Kidney (tissue), 14 donors: ENCODE results near the gene PLEKHG5. TPM values are rescaled to one million over a fixed set of nuclear protein-coding genes. Genes with fewer than 3 reads are reported as not detected.
A peak's percentile ranks its signal among the peaks of the same experiment; 100 is the strongest.

Source experiments
- DNase-seq, 5 donors: peaks; one replicate each; pipeline ENCODE4 v3.0.0-alpha.2; 2013 to 2020
- FAIRE-seq: peaks from 2 replicates; lab custom pipeline; 2012; peaks lifted over from hg19 to GRCh38; lab: Jason Lieb, UNC
- H3K27ac ChIP-seq, 2 donors: one replicate each; pipeline ENCODE4 v1.7.0; 2013; ENCODE audit warnings: low read depth in 2 of 2, low read length in 2 of 2, inconsistent platforms in 1 of 2
- H3K27me3 ChIP-seq: one replicate; pipeline ENCODE4 v1.7.1; 2013; ENCODE audit warnings: low read length, inconsistent platforms; ENCODE audit not compliant: control insufficient read depth, insufficient read depth
- H3K36me3 ChIP-seq, 3 donors: one replicate each; pipeline versions ENCODE4 v1.7.0 to v1.7.1; 2013; ENCODE audit warnings: low read length in 3 of 3, control low read depth in 1 of 3, inconsistent platforms in 1 of 3; ENCODE audit not compliant: insufficient read depth in 3 of 3, control insufficient read depth in 2 of 3
- H3K4me1 ChIP-seq, 3 donors: one replicate each; pipeline versions ENCODE4 v1.7.0 to v1.7.1; 2013; ENCODE audit warnings: low read length in 3 of 3, inconsistent platforms in 1 of 3, low read depth in 1 of 3; ENCODE audit not compliant: control insufficient read depth in 2 of 3, insufficient read depth in 2 of 3
- H3K4me3 ChIP-seq, 3 donors: one replicate each; pipeline versions ENCODE4 v1.7.0 to v1.8.1; 2013; ENCODE audit warnings: low read length in 3 of 3, control low read depth in 1 of 3, inconsistent platforms in 1 of 3
- H3K9ac ChIP-seq, 3 donors: one replicate each; pipeline versions ENCODE4 v1.7.0 to v1.7.1; 2013; ENCODE audit warnings: low read length in 3 of 3, control low read depth in 1 of 3, inconsistent platforms in 1 of 3
- H3K9me3 ChIP-seq, 3 donors: one replicate each; pipeline versions ENCODE4 v1.7.0 to v1.7.1; 2013; ENCODE audit warnings: low read length in 3 of 3, control low read depth in 1 of 3, inconsistent platforms in 1 of 3; ENCODE audit not compliant: control insufficient read depth in 2 of 3, insufficient read depth in 1 of 3
- CTCF ChIP-seq: IDR thresholded peaks from 3 replicates; pipeline ENCODE4 v1.5.1; 2012; ENCODE audit warnings: mild to moderate bottlenecking, moderate library complexity, borderline replicate concordance; ENCODE audit not compliant: insufficient read depth; ENCODE audit errors: extremely low read depth
- intact Hi-C: fragments of 100-400 bp; cut with DNase I; formaldehyde crosslinking; loops from one replicate; pipeline ENCODE4 v1.11.1; 2022
- polyA plus RNA-seq: library from polyadenylated mRNA; stranded (reverse); fragments of 350-450 nt; fragmentation: Illumina TruSeq; extraction: RNeasy Lipid Tissue Mini Kit (QIAGEN cat#74804); gene quantifications from one replicate; pipeline ENCODE4 v1.2.3, GENCODE V29; 2014; ENCODE audit warnings: low read depth, low replicate concordance; ENCODE audit not compliant: insufficient read depth
- total RNA-seq: library from RNA; stranded (reverse); fragmentation: NEBNext Ultra II Directional; extraction: Animal tissue kit (Norgen Biotek cat#: 25700); gene quantifications from one replicate; pipeline ENCODE4 v1.2.1, GENCODE V29; 2021
- donor health status: control.
- donor health status: control.
- donor health status: control.
- donor health status: control.
- donor health status: control.
- donor health status: DM: yes; HTN: yes; CAD: no.
- donor health status: Normal renal cell carcinoma (clear cell type).

PLEKHG5 gene
- total and polyA plus RNA-seq, 2 donors from 2014 or later = 4.4 to 14.0 TPM

DNA sequence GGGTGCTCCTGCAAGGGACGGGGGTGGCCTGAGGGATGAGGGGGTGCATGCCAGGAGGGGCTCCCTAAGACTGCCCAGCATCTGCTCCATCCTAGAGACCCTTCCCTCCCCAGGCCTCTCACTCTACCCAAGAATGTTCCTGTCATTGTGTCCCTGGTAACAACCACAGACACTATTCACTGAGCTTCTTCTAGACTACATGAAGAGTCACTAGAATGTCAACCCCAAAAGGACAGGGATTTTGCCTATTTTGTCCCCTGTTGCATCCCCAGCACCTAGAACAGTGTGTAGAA is 28.4 kb downstream of the PLEKHG5 start:
- no peaks in the 10 kb centered on the region for H3K27me3 ChIP-seq
- H3K9ac ChIP-seq = no peak overlapping the region
- no peak for FAIRE-seq
- no peaks in the 10 kb centered on the region for H3K9me3 ChIP-seq
- no peak for DNase-seq
- intact Hi-C loops = no loop called here
- no peak for TF ChIP-seq CTCF
- no peak overlapping the region for H3K4me3 ChIP-seq
- no peak overlapping the region for H3K27ac ChIP-seq
- H3K4me1 ChIP-seq = no peaks in the 10 kb centered on the region
- H3K36me3 ChIP-seq = no peaks in the 10 kb centered on the region

GRCh38 chr1:6462412-6463119 is 28.9 kb downstream of the PLEKHG5 start:
- intact Hi-C loops = no loop called here
- Histone ChIP-seq H3K9me3 (no peaks in the 10 kb centered on the region), H3K27ac (no peak overlapping the region), H3K27me3 (no peaks in the 10 kb centered on the region), H3K4me1 (no peaks in the 10 kb centered on the region), H3K4me3 (no peak overlapping the region), H3K36me3 (no peaks in the 10 kb centered on the region), H3K9ac (no peak overlapping the region)
- DNase-seq = peak in 1 of 5 donors; percentile 66
- no peak for FAIRE-seq
- TF ChIP-seq CTCF = no peak

DNA sequence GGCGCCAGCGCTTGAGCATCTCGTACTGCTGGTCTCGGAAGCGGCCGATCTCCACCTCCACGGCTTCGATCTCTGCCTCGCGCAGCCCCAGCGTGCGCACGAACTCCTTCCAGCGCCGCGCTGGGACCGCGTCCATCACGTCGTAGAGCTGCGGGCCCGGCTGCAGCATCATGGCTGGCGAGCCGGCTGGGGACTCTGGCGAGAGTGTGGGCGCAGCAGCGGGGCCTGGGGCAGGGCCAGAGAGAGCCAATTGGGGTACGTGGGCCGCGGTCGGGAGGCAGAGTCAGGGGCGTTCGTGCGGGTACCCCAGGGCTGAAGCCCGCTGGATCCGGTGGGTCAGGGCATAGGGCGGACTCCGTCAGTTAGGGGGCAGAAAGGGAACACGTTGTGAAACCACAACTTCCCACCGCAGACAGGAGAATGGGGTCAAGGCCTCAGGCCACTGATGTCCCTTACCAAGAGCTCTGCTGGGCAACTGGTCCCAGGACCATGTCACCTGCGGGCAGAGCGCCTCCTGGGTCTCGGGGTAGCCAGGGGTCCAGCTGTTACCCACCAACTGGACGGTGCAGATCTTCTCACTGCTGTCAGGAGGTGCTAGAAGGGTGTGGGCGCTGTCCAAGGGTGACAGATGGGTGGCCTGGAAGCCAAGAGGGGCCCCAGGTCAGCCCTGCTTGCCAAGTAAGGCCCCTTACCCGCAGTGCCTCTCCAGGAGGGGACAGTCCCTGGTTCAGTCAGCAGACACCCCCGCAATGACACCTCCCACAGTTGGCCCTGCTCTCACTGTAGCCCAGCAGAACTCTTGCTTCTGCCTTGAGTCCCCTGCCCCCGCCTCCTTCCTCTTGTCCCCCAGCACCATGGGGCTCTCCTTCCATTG is 29.7 kb downstream of the PLEKHG5 start:
- DNase-seq (peak in 1 of 5 donors; percentile 70), FAIRE-seq (no peak)
- no peak overlapping the region for H3K27ac ChIP-seq
- H3K4me3 ChIP-seq = no peak overlapping the region
- no peaks in the 10 kb centered on the region for H3K9me3 ChIP-seq
- H3K27me3 ChIP-seq = no peaks in the 10 kb centered on the region
- H3K9ac ChIP-seq = no peak overlapping the region
- no peaks in the 10 kb centered on the region for H3K36me3 ChIP-seq
- TF ChIP-seq CTCF = no peak
- H3K4me1 ChIP-seq = no peaks in the 10 kb centered on the region
- intact Hi-C loops = no loop called here
